NT2/D1 (cell line): ENCODE measurements around the gene VIPR1.

Source experiments
- DNase-seq: peaks from one replicate; pipeline ENCODE4 v3.0.0-alpha.2; 2011; ENCODE audit warnings: low read depth, low spot score
- H3K27me3 ChIP-seq: 2 replicates; pipeline ENCODE4 v1.6.0; 2011; ENCODE audit warnings: mild to moderate bottlenecking; ENCODE audit not compliant: insufficient read length, insufficient read depth
- H3K36me3 ChIP-seq: 2 replicates; pipeline ENCODE4 v1.6.1; 2011; ENCODE audit warnings: mild to moderate bottlenecking, low read length, mixed read lengths; ENCODE audit not compliant: insufficient read depth, insufficient read length
- H3K4me1 ChIP-seq: 2 replicates; pipeline ENCODE4 v1.5.1; 2011; ENCODE audit not compliant: insufficient read depth, insufficient read length
- H3K4me3 ChIP-seq: 2 replicates; pipeline ENCODE4 v1.5.1; 2011; ENCODE audit warnings: low read depth; ENCODE audit not compliant: insufficient read length
- H3K9ac ChIP-seq: 2 replicates; pipeline ENCODE4 v1.6.0; 2011; ENCODE audit warnings: low read depth; ENCODE audit not compliant: insufficient read length
- H3K9me3 ChIP-seq: 2 replicates; pipeline ENCODE4 v1.5.1; 2011; ENCODE audit warnings: mild to moderate bottlenecking, low read length; ENCODE audit not compliant: insufficient read depth
- SUZ12 ChIP-seq: IDR thresholded peaks from 2 replicates; pipeline ENCODE4 v1.6.1; 2011; ENCODE audit not compliant: insufficient read length, insufficient read depth; ENCODE audit errors: extremely low read depth
- YY1 ChIP-seq: IDR thresholded peaks from 2 replicates; pipeline ENCODE4 v1.6.1; 2011; ENCODE audit not compliant: insufficient read length, insufficient read depth
- ZNF274 ChIP-seq: IDR thresholded peaks from 2 replicates; pipeline ENCODE4 v1.6.1; 2011; ENCODE audit warnings: mild to moderate bottlenecking, low read depth, low read length

The VIPR1 gene

DNA sequence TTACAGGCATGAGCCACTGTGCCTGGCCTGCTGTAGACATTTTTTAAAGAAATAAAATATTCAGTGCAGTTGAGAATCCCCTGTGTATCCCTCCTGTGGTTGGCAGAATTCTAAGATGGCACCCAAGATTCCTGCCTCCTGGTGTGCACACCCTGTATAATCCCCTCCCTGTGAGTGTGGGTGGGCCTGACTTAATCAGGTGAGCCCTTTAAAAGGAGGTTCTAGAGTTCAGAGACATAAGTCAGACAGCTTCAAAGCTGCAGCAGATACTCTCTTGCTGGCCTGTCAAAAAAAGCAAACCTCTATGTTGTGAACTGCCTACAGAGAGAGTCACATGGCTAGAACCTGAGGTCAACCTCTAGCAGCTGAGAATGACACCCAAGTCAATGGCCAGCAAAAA is 7.0 kb upstream of the VIPR1 start:
- Histone ChIP-seq H3K9ac (no peak overlapping the region), H3K9me3 (no peaks in the 10 kb centered on the region), H3K4me1 (peaks cover 13% of the 10 kb centered on the region), H3K27me3 (peaks cover 23% of the 10 kb centered on the region), H3K4me3 (no peak overlapping the region), H3K36me3 (no peaks in the 10 kb centered on the region)
- no peak for TF ChIP-seq YY1
- no peak for DNase-seq

DNA sequence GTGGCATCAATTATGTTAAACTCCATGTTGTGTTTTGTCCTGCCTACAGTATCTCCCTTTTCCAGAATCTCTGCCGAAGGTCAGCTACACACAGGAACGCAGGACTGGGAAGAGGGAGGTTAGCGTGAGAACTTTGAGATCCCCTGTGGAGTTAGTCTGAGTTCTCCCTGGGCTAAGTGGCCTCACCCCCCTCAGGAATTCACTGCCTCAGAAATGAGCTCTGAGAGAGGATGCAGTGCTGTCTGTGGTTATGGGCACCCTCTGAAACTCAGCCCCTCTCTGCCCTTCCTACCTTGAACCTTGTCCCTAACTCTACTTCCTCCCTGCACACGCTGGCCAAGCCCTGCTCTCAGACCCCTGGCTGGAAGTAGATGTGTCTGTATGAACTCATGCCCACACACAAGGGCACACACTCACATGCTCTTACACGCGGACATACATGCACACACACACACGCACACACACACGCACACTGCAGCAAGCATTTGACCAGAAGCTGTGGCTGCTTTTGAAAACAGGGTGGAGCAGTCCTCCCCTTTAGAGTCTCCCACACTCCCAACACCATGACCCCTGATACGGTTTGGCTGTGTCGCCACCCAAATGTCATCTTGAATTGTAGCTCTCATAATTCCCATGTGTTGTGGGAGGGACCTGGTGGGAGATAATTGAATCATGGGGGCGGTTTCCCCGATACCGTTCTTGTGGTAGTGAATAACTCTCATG is 5.3 kb upstream of the VIPR1 start:
- no peak for TF ChIP-seq ZNF274
- TF ChIP-seq SUZ12 = no peak
- TF ChIP-seq YY1 = no peak
- Histone ChIP-seq H3K27me3 (peaks cover 40% of the 10 kb centered on the region), H3K4me3 (no peak overlapping the region), H3K4me1 (peaks cover 13% of the 10 kb centered on the region), H3K9ac (no peak overlapping the region), H3K36me3 (no peaks in the 10 kb centered on the region), H3K9me3 (no peaks in the 10 kb centered on the region)
- peak; percentile 94 for DNase-seq

GRCh38 chr3:42498034-42498433 is 4.4 kb upstream of the VIPR1 start:
- TF ChIP-seq SUZ12 (no peak), YY1 (no peak), ZNF274 (no peak)
- DNase-seq = no peak
- peaks cover 44% of the 10 kb centered on the region for H3K27me3 ChIP-seq
- no peaks in the 10 kb centered on the region for H3K36me3 ChIP-seq
- H3K4me3 ChIP-seq = no peak overlapping the region
- H3K9me3 ChIP-seq = no peaks in the 10 kb centered on the region
- no peak overlapping the region for H3K9ac ChIP-seq
- peaks cover 15% of the 10 kb centered on the region for H3K4me1 ChIP-seq

- Histone ChIP-seq H3K9ac (no peak overlapping the region), H3K4me3 (no peak overlapping the region), H3K9me3 (no peaks in the 10 kb centered on the region), H3K4me1 (peaks cover 19% of the 10 kb centered on the region), H3K27me3 (peaks cover 52% of the 10 kb centered on the region), H3K36me3 (no peaks in the 10 kb centered on the region)
- no peak for DNase-seq
- TF ChIP-seq YY1 = no peak
Measured at GRCh38 chr3:42498791-42499477, 3.5 kb upstream of the VIPR1 start.

DNA sequence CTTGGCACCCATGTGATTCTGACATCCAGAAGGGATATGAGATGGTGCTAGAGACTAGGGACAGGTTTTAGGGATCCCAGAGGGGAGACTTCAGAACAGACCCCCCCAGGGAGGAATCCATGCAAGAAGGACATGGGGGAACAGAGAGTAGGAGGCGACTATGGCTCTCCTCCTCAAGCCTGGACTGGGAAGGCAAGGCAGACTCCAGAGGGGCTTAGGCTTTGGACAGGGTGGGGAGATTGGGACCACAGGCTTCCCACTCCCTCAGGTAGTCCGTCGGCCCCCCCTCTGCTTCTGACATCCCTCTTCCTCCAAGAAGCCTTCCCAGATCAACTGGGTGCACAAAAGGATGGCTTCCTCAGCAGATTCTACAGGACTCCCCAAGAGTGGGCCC is 3.0 kb upstream of the VIPR1 start:
- no peak for DNase-seq
- H3K9me3 ChIP-seq = no peaks in the 10 kb centered on the region
- no peak overlapping the region for H3K4me3 ChIP-seq
- TF ChIP-seq ZNF274 (no peak), YY1 (no peak), SUZ12 (no peak)
- H3K4me1 ChIP-seq = peaks cover 19% of the 10 kb centered on the region
- H3K36me3 ChIP-seq = no peaks in the 10 kb centered on the region
- no peak overlapping the region for H3K9ac ChIP-seq
- H3K27me3 ChIP-seq = peaks cover 52% of the 10 kb centered on the region

- no peaks in the 10 kb centered on the region for H3K9me3 ChIP-seq
- DNase-seq = no peak
- H3K27me3 ChIP-seq = peaks cover 52% of the 10 kb centered on the region
- no peak for TF ChIP-seq YY1
- TF ChIP-seq SUZ12 = no peak
- TF ChIP-seq ZNF274 = no peak
- peaks cover 19% of the 10 kb centered on the region for H3K4me1 ChIP-seq
- no peak overlapping the region for H3K9ac ChIP-seq
- no peaks in the 10 kb centered on the region for H3K36me3 ChIP-seq
- no peak overlapping the region for H3K4me3 ChIP-seq
Measured at GRCh38 chr3:42500091-42500490, 2.4 kb upstream of the VIPR1 start.

DNA sequence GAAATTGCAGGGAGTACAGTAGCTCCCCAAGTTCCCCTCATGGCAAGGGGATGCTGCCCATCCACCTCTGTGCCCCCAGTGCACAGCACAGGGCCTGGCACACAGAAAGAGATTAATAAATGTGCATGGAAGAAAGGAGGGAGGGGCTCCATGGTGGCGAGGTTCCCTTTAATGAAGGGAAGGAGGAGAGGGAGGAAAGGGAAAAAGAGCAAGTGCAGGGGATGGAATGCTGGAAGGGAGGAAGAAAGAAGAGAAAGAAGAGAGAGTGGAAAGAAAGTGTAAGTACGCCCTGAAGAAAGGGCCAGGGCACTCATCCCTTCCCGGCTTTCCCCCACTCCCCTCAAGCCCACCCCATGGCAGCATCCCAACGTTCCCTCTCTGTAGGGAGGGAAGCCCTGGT is 1.5 kb upstream of the VIPR1 start:
- DNase-seq = no peak
- Histone ChIP-seq H3K27me3 (peaks cover 52% of the 10 kb centered on the region), H3K9me3 (no peaks in the 10 kb centered on the region), H3K36me3 (no peaks in the 10 kb centered on the region), H3K4me3 (peak overlapping the region; percentile 44), H3K4me1 (peaks cover 19% of the 10 kb centered on the region), H3K9ac (peak overlapping the region; percentile 69)
- TF ChIP-seq SUZ12 (no peak), ZNF274 (no peak), YY1 (no peak)

DNA sequence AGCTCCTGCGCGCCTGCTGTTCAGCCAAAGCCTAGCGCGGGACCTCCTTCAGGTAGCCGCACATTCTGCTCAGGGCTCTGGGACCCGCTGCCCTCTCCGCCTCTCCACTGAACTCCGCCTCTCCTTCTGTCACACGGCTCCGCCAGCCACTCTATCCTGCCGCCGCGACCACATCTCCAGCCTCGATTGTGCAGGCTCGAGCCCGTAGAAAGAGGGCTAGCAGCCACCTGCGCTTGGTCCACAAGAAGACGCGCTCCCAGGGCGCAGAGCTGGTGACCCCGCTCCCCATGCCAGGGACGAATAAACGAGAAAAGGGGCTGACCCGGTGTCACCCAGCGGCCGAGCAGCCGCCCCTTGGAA is 1.1 kb upstream of the VIPR1 start:
- Histone ChIP-seq H3K27me3 (peaks cover 52% of the 10 kb centered on the region), H3K4me3 (peak overlapping the region; percentile 44)
- no peak for DNase-seq

More for the DNA sequence above, 1.1 kb upstream of the VIPR1 start:
- no peaks in the 10 kb centered on the region for H3K36me3 ChIP-seq
- H3K9ac ChIP-seq = peak overlapping the region; percentile 69
- no peak for TF ChIP-seq ZNF274
- no peak for TF ChIP-seq SUZ12
- no peak for TF ChIP-seq YY1
- H3K4me1 ChIP-seq = peaks cover 19% of the 10 kb centered on the region
- no peaks in the 10 kb centered on the region for H3K9me3 ChIP-seq
